Astrocyte (in vitro differentiated cells and primary cell): ENCODE measurements around the gene RDH11. TPM values are rescaled to one million over a fixed set of nuclear protein-coding genes. Genes with fewer than 3 reads are reported as not detected.

Source experiments
- DNase-seq: peaks from one replicate; pipeline ENCODE4 v3.0.0-alpha.2; 2010; ENCODE audit warnings: low read depth
- FAIRE-seq: peaks from 2 replicates; lab custom pipeline; 2011; peaks lifted over from hg19 to GRCh38; lab: Jason Lieb, UNC
- H2AFZ ChIP-seq: 2 replicates; pipeline ENCODE4 v1.6.0; 2012; ENCODE audit warnings: low read depth, low read length, inconsistent platforms
- H3K27ac ChIP-seq: 2 replicates; pipeline ENCODE4 v1.5.1; 2011; ENCODE audit warnings: low read depth, low read length, inconsistent platforms
- H3K27me3 ChIP-seq: 2 replicates; pipeline ENCODE4 v1.6.0; 2011; ENCODE audit warnings: low read length, inconsistent platforms; ENCODE audit not compliant: insufficient read depth
- H3K36me3 ChIP-seq: 2 replicates; pipeline ENCODE4 v1.5.1; 2011; ENCODE audit warnings: low read length, inconsistent platforms; ENCODE audit not compliant: insufficient read depth
- H3K4me1 ChIP-seq: 2 replicates; pipeline ENCODE4 v1.5.1; 2011; ENCODE audit warnings: low read length, inconsistent platforms; ENCODE audit not compliant: insufficient read depth
- H3K4me2 ChIP-seq: 2 replicates; pipeline ENCODE4 v1.6.0; 2012; ENCODE audit warnings: low read length, inconsistent platforms
- H3K4me3 ChIP-seq: 2 replicates; pipeline ENCODE4 v1.5.1; 2011; ENCODE audit warnings: low read depth, mild to moderate bottlenecking, low read length, inconsistent platforms; ENCODE audit not compliant: insufficient read depth
- H3K79me2 ChIP-seq: 2 replicates; pipeline ENCODE4 v1.6.0; 2012; ENCODE audit warnings: mild to moderate bottlenecking, low read length, inconsistent platforms; ENCODE audit not compliant: insufficient read depth
- H3K9ac ChIP-seq: 2 replicates; pipeline ENCODE4 v1.6.0; 2012; ENCODE audit warnings: mild to moderate bottlenecking, low read length, inconsistent platforms
- H3K9me3 ChIP-seq: 2 replicates; pipeline ENCODE4 v1.5.1; 2012; ENCODE audit warnings: low read depth, mild to moderate bottlenecking, low read length, inconsistent platforms; ENCODE audit not compliant: insufficient read depth
- H4K20me1 ChIP-seq: 2 replicates; pipeline ENCODE4 v1.6.0; 2012; ENCODE audit warnings: low read length, inconsistent platforms; ENCODE audit not compliant: insufficient read depth
- H3K27ac Mint-ChIP-seq: one replicate; pipeline ENCODE4 v1.8.0; 2021; ENCODE audit warnings: mild to moderate bottlenecking, mixed read lengths; ENCODE audit not compliant: unreplicated experiment
- H3K27me3 Mint-ChIP-seq: one replicate; pipeline ENCODE4 v1.8.0; 2021; ENCODE audit warnings: low read depth, mixed read lengths; ENCODE audit not compliant: unreplicated experiment
- H3K36me3 Mint-ChIP-seq: one replicate; pipeline ENCODE4 v1.8.0; 2021; ENCODE audit warnings: low read depth, mixed read lengths; ENCODE audit not compliant: unreplicated experiment
- H3K4me1 Mint-ChIP-seq: one replicate; pipeline ENCODE4 v1.8.0; 2021; ENCODE audit warnings: low read depth, mixed read lengths; ENCODE audit not compliant: unreplicated experiment
- H3K4me3 Mint-ChIP-seq: one replicate; pipeline ENCODE4 v1.8.0; 2021; ENCODE audit warnings: mild to moderate bottlenecking, moderate library complexity, mixed read lengths; ENCODE audit not compliant: unreplicated experiment
- H3K9me3 Mint-ChIP-seq: one replicate; pipeline ENCODE4 v1.8.0; 2021; ENCODE audit warnings: mild to moderate bottlenecking, mixed read lengths; ENCODE audit not compliant: unreplicated experiment
- CTCF ChIP-seq: IDR thresholded peaks from 2 replicates; pipeline ENCODE4 v1.5.1; 2011; ENCODE audit warnings: low read depth, mild to moderate bottlenecking, inconsistent platforms, low read length, moderate library complexity; ENCODE audit not compliant: insufficient read depth
- EZH2 ChIP-seq: IDR thresholded peaks from 2 replicates; pipeline ENCODE4 v1.6.1; 2012; ENCODE audit warnings: mild to moderate bottlenecking, low read length, inconsistent platforms; ENCODE audit not compliant: insufficient read depth
- total RNA-seq: library from RNA; stranded (reverse); gene quantifications from 2 replicates; pipeline ENCODE4 v1.2.1, GENCODE V29; 2021

RDH11 gene
- total RNA-seq, 1 donor from 2014 or later, result 96.2 TPM

GRCh38 chr14:67675219-67675582 lies 20.4 kb downstream of the RDH11 start:
- no peaks in the 10 kb centered on the region for H3K9me3 ChIP-seq

GRCh38 chr14:67674480-67675218 lies 20.9 kb downstream of the RDH11 start, which contains the start of gene VTI1B:
Gene VTI1B, minus strand, starts transcription at chr14:67674632. Its CDS starts 143 bp downstream, at chr14:67674489.
- H4K20me1 ChIP-seq, result peaks cover 57% of the 10 kb centered on the region
- peak within 1 kb of the TSS; percentile 97 for H3K9ac ChIP-seq
- peaks cover 1% of the 10 kb centered on the region for H3K36me3 Mint-ChIP-seq
- H3K4me2 ChIP-seq, result peak within 1 kb of the TSS; percentile 95
- peak within 1 kb of the TSS; percentile 93 for H3K4me3 ChIP-seq
- H3K79me2 ChIP-seq, result peaks cover 65% of the 10 kb centered on the region
- H3K27ac ChIP-seq, result peak within 1 kb of the TSS; percentile 99
- no peaks in the 10 kb centered on the region for H3K9me3 ChIP-seq
- peak within 1 kb of the TSS; percentile 91 for H3K4me3 Mint-ChIP-seq
- no peaks in the 10 kb centered on the region for H3K9me3 Mint-ChIP-seq
- TF ChIP-seq EZH2 (no peak), CTCF (no peak)
- peak within 1 kb of the TSS; percentile 92 for H3K27ac Mint-ChIP-seq
- peaks cover 12% of the 10 kb centered on the region for H3K36me3 ChIP-seq
- peaks cover 15% of the 10 kb centered on the region for H3K4me1 Mint-ChIP-seq
- H3K27me3 Mint-ChIP-seq, result no peaks in the 10 kb centered on the region
- FAIRE-seq (no peak), DNase-seq (peak; percentile 52)
- H3K4me1 ChIP-seq, result peaks cover 17% of the 10 kb centered on the region
- peak within 1 kb of the TSS; percentile 94 for H2AFZ ChIP-seq
- H3K27me3 ChIP-seq, result no peaks in the 10 kb centered on the region

More at GRCh38 chr14:67675219-67675582, 20.4 kb downstream of the RDH11 start:
- peak overlapping the region; percentile 92 for H3K27ac Mint-ChIP-seq
- Histone ChIP-seq H3K36me3 (peaks cover 12% of the 10 kb centered on the region), H3K9ac (peak overlapping the region; percentile 97), H3K4me2 (peak overlapping the region; percentile 95), H3K27ac (peak overlapping the region; percentile 99), H3K27me3 (no peaks in the 10 kb centered on the region), H4K20me1 (peaks cover 56% of the 10 kb centered on the region), H3K4me1 (peaks cover 17% of the 10 kb centered on the region), H2AFZ (peak overlapping the region; percentile 94), H3K79me2 (peaks cover 60% of the 10 kb centered on the region), H3K4me3 (peak overlapping the region; percentile 93)
- peak overlapping the region; percentile 90 for H3K4me3 Mint-ChIP-seq
- H3K27me3 Mint-ChIP-seq, result no peaks in the 10 kb centered on the region
- H3K9me3 Mint-ChIP-seq, result no peaks in the 10 kb centered on the region
- TF ChIP-seq CTCF, result no peak
- no peak for TF ChIP-seq EZH2
- FAIRE-seq, result no peak
- H3K4me1 Mint-ChIP-seq, result peaks cover 17% of the 10 kb centered on the region
- DNase-seq, result no peak
- peaks cover 1% of the 10 kb centered on the region for H3K36me3 Mint-ChIP-seq

- Mint-ChIP-seq H3K9me3 (no peaks in the 10 kb centered on the region), H3K4me3 (peak overlapping the region; percentile 91), H3K27ac (peak overlapping the region; percentile 67), H3K27me3 (no peaks in the 10 kb centered on the region), H3K36me3 (peaks cover 1% of the 10 kb centered on the region), H3K4me1 (peaks cover 13% of the 10 kb centered on the region)
- peaks cover 12% of the 10 kb centered on the region for H3K36me3 ChIP-seq
- no peak for FAIRE-seq
- peak overlapping the region; percentile 94 for H2AFZ ChIP-seq
- peaks cover 17% of the 10 kb centered on the region for H3K4me1 ChIP-seq
- H4K20me1 ChIP-seq, result peaks cover 60% of the 10 kb centered on the region
- no peaks in the 10 kb centered on the region for H3K9me3 ChIP-seq
- no peak for TF ChIP-seq CTCF
- TF ChIP-seq EZH2, result no peak
- H3K27me3 ChIP-seq, result no peaks in the 10 kb centered on the region
- peak overlapping the region; percentile 97 for H3K9ac ChIP-seq
- peak; percentile 32 for DNase-seq
- H3K4me3 ChIP-seq, result peak overlapping the region; percentile 93
- peak overlapping the region; percentile 99 for H3K27ac ChIP-seq
- peaks cover 70% of the 10 kb centered on the region for H3K79me2 ChIP-seq
- peak overlapping the region; percentile 95 for H3K4me2 ChIP-seq
Observed at GRCh38 chr14:67674139-67674479, 21.5 kb downstream of the RDH11 start.
